Endodermal cell (in vitro differentiated cells): ENCODE measurements around the gene BLACAT1. TPM values are rescaled to one million over a fixed set of nuclear protein-coding genes. Genes with fewer than 3 reads are reported as not detected.
A peak's percentile ranks its signal among the peaks of the same experiment; 100 is the strongest.

Experiments
- DNase-seq: peaks from one replicate; pipeline ENCODE4 v3.0.0-alpha.2; 2017
- H3K27ac ChIP-seq: 2 replicates; pipeline ENCODE4 v1.5.1; 2013; ENCODE audit warnings: mild to moderate bottlenecking, low read depth, low read length, moderate library complexity
- H3K27me3 ChIP-seq: 2 replicates; pipeline ENCODE4 v1.6.1; 2013; ENCODE audit warnings: mild to moderate bottlenecking, low read length, moderate library complexity; ENCODE audit not compliant: insufficient read depth, control insufficient read depth, poor library complexity, severe bottlenecking
- H3K36me3 ChIP-seq: 2 replicates; pipeline ENCODE4 v1.7.0; 2013; ENCODE audit warnings: mild to moderate bottlenecking, low read length, moderate library complexity; ENCODE audit not compliant: control insufficient read depth, insufficient read depth
- H3K4me1 ChIP-seq: one replicate; pipeline ENCODE4 v1.7.0; 2013; ENCODE audit warnings: low read length; ENCODE audit not compliant: control insufficient read depth, insufficient read depth
- H3K4me3 ChIP-seq: 2 replicates; pipeline ENCODE4 v1.5.1; 2013; ENCODE audit warnings: mild to moderate bottlenecking, low read length, moderate library complexity
- H3K9ac ChIP-seq: 2 replicates; pipeline ENCODE4 v1.6.1; 2013; ENCODE audit warnings: mild to moderate bottlenecking, low read length, moderate library complexity; ENCODE audit not compliant: poor library complexity, severe bottlenecking; ENCODE audit errors: extremely low read depth
- H3K9me3 ChIP-seq: 2 replicates; pipeline ENCODE4 v1.6.1; 2013; ENCODE audit warnings: mild to moderate bottlenecking, low read length, moderate library complexity; ENCODE audit not compliant: control insufficient read depth
- H3K27ac Mint-ChIP-seq: 2 replicates; pipeline ENCODE4 v1.8.0; 2020; ENCODE audit warnings: mixed read lengths
- H3K27me3 Mint-ChIP-seq: 2 replicates; pipeline ENCODE4 v1.8.0; 2021; ENCODE audit warnings: mild to moderate bottlenecking, mixed read lengths; ENCODE audit not compliant: insufficient read depth
- H3K36me3 Mint-ChIP-seq: 2 replicates; pipeline ENCODE4 v1.8.0; 2020; ENCODE audit warnings: low read depth, mixed read lengths
- H3K4me1 Mint-ChIP-seq: 2 replicates; pipeline ENCODE4 v1.8.0; 2020; ENCODE audit warnings: mixed read lengths
- H3K4me3 Mint-ChIP-seq: 2 replicates; pipeline ENCODE4 v1.8.0; 2020; ENCODE audit warnings: mild to moderate bottlenecking, moderate library complexity, mixed read lengths
- H3K9me3 Mint-ChIP-seq: 2 replicates; pipeline ENCODE4 v1.8.0; 2020; ENCODE audit warnings: mild to moderate bottlenecking, mixed read lengths
- CTCF ChIP-seq: fragments of 200-600 bp; sonication (generic); conservative IDR thresholded peaks from 2 replicates; pipeline ENCODE4 v1.5.0; 2021; ENCODE audit warnings: antibody characterized with exemption, mild to moderate bottlenecking
- WGBS, 2 experiments: methylation state at CpG; one replicate each; pipeline versions ENCODE4 v1.1.5 to v1.1.7; 2013; ENCODE audit warnings: missing lambda C conversion rate in 2 of 2, mixed read lengths in 1 of 2; ENCODE audit not compliant: insufficient coverage in 1 of 2, insufficient read length in 1 of 2; 5-methylcytosine and 5-hydroxymethylcytosine counted together
- total RNA-seq, 2 donors: library from RNA; stranded (reverse); fragmentation: NEBNext Ultra II Directional in 1 of 2; extraction: Animal tissue kit (Norgen Biotek cat#: 25700) in 1 of 2; gene quantifications; 2 replicates in 1 of 2; 3 replicates in 1 of 2; pipeline ENCODE4 v1.2.1, GENCODE V29; 2021

BLACAT1 gene
- total RNA-seq, 2 donors from 2014 or later = 7.4 to 7.6 TPM

DNA sequence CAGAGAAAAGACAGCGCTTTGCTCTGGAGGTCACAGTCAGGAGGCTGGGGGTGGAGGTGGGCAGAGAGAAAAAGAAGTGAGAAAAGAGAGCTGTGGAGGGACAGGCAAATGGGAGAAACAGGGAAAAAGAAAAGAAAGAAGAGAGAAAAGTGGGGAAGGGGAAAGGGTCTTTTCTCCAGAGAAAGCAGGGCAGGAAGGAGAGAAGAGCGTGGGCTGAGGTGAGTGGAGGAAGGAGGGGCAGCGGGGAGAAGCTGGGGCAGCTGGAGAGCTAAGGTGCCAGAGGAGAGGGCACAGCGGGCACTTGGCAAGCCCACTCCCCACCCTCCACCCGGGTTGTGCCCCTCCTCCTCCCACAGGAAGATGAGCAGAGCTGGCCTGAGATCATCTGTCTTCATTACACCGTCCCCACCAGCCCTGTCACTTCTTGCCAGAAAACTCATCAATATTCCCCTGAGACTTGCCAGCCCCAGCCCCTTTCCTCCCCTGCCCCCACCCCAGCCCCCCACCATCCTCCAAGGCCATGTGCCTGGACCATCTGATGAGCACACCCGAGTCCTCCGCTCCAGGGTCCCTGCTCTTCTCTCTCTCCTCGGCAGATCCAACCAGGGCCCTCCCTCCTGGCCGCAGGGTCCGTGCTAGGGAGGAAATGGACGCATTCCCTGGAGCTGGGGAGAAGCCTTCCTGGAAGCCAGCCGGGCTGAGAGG is 17.0 kb upstream of the BLACAT1 start:
- H3K36me3 ChIP-seq = no peaks in the 10 kb centered on the region
- H3K27me3 ChIP-seq = no peaks in the 10 kb centered on the region
- DNase-seq = peak; percentile 65
- peaks cover 16% of the 10 kb centered on the region for H3K9me3 Mint-ChIP-seq
- 48 to 52% methylated on average over 6 to 12 of the region's 13 CpGs for WGBS, 2 experiments
- H3K4me1 Mint-ChIP-seq = no peaks in the 10 kb centered on the region
- H3K4me1 ChIP-seq = no peaks in the 10 kb centered on the region
- no peak overlapping the region for H3K9ac ChIP-seq
- no peak for TF ChIP-seq CTCF
- peaks cover 16% of the 10 kb centered on the region for H3K9me3 ChIP-seq
- no peak overlapping the region for H3K4me3 ChIP-seq
- H3K27me3 Mint-ChIP-seq = peaks cover 8% of the 10 kb centered on the region
- no peak overlapping the region for H3K27ac ChIP-seq
- H3K4me3 Mint-ChIP-seq = no peak overlapping the region
- no peaks in the 10 kb centered on the region for H3K36me3 Mint-ChIP-seq
- no peak overlapping the region for H3K27ac Mint-ChIP-seq

DNA sequence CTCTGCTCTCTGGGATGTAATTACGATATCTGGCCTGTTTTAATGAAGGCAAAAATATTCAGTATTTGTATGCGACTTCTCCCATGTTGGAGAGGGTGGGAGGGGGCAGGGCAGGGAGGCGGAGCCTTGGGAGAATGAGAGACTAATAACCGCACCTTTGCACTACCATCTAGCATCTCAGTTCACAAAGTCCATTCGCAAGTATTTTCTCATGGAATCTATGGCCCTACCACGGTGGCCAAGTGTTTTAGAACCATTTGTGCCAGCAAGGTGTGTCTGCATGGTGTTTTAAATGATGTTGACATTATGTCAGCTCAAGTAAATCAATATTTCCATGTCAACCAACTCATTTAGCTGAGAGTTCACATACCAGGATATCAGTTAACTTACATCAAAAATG is 14.3 kb upstream of the BLACAT1 start:
- Histone ChIP-seq H3K9ac (no peak overlapping the region), H3K9me3 (peaks cover 6% of the 10 kb centered on the region), H3K4me3 (no peak overlapping the region), H3K27me3 (no peaks in the 10 kb centered on the region), H3K36me3 (no peaks in the 10 kb centered on the region), H3K27ac (no peak overlapping the region), H3K4me1 (no peaks in the 10 kb centered on the region)
- no peak for TF ChIP-seq CTCF
- Mint-ChIP-seq H3K4me3 (no peak overlapping the region), H3K4me1 (no peaks in the 10 kb centered on the region), H3K27ac (no peak overlapping the region), H3K27me3 (peaks cover 8% of the 10 kb centered on the region), H3K36me3 (no peaks in the 10 kb centered on the region), H3K9me3 (peaks cover 5% of the 10 kb centered on the region)
- DNase-seq = no peak
- 93 to 94% methylated on average over 5 to 6 of the region's 6 CpGs for WGBS, 2 experiments

DNA sequence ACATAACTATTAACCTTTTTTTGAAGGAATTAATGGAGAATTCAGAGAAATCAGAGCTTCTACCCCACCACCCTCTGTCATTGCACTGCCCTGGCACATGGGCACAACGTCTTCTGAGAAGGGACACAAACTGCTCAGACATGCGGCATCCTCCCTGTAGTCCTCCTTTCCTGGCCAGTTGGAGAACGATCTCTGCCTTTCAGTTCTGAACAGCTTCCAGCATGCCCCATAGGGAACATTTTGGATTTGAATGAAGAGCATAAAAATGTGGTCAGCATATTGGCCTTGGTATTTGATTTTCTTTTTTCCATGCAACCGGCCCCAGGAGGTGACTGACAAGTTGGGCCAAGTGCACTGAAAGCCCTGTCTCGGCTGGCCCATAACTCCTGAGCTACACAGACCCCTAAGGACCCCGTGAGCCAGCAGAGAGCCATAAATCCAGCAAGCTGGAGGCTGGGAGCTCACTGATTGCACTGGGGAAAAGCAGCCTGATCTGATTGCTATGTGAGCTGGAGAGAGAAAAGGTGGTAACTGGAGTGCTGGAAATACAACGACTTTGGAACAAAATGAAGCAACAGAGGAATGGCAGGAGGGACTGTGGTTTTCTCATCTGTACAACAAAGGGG is 10.9 kb upstream of the BLACAT1 start:
- no peak for DNase-seq
- WGBS, 2 experiments = 69 to 75% methylated on average over 5 to 7 of the region's 7 CpGs
- no peak overlapping the region for H3K4me3 Mint-ChIP-seq

More for the DNA sequence above, 10.9 kb upstream of the BLACAT1 start:
- H3K4me1 ChIP-seq = no peaks in the 10 kb centered on the region
- TF ChIP-seq CTCF = no peak
- no peak overlapping the region for H3K27ac ChIP-seq
- no peaks in the 10 kb centered on the region for H3K9me3 Mint-ChIP-seq
- no peaks in the 10 kb centered on the region for H3K27me3 ChIP-seq
- H3K4me3 ChIP-seq = no peak overlapping the region
- H3K9me3 ChIP-seq = no peaks in the 10 kb centered on the region
- H3K36me3 Mint-ChIP-seq = no peaks in the 10 kb centered on the region
- no peaks in the 10 kb centered on the region for H3K4me1 Mint-ChIP-seq
- H3K27ac Mint-ChIP-seq = no peak overlapping the region
- peaks cover under 1% of the 10 kb centered on the region for H3K27me3 Mint-ChIP-seq
- no peak overlapping the region for H3K9ac ChIP-seq
- no peaks in the 10 kb centered on the region for H3K36me3 ChIP-seq
